SW 1271 (cell line): Measurements from ENCODE around the gene SMIM1.

Experiments used
- DNase-seq, 2 experiments: peaks; one replicate each; lab custom pipeline; 2025; lab: John Stamatoyannopoulos, UW

The SMIM1 gene

DNA sequence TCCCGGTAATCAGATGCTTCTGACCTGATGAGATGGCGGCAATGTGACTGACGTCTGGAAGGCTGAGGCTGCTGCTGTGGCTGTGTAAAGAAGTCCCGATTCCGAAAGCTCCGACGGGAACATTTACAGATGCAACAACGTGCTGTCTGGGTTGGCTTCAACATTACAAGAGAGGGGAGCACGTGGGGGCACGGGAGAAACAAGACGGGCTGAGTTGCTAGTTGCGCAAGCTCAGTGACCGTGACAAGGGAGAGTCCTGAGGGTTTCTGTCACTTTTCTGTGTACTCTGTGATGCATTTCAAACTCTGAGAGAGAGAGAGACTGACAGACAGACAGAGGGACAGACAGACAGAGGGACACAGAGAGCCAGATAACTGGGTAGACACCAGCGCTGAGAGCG lies 49.4 kb downstream of the SMIM1 start:
- no peak for DNase-seq

DNA sequence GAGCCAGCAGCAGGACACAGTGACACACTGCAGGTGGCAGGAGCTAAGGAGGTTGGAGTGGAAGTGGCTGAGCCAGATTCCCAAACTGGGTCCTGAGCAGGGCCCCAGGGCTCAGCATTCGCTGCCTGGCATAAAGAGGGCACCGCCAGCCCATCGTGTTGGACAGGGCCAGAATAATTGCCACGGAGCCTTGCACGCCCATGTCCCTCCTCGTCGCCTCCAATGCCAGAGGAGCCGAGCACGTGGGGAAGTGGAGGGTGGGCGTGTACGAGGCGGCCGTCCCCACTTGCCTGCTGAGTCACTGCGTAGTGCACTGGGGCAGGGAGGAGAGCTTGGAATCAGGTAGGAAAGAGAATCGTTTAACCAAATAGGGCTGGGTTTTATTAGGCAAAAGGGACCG lies 49.9 kb downstream of the SMIM1 start:
- no peak for DNase-seq

DNA sequence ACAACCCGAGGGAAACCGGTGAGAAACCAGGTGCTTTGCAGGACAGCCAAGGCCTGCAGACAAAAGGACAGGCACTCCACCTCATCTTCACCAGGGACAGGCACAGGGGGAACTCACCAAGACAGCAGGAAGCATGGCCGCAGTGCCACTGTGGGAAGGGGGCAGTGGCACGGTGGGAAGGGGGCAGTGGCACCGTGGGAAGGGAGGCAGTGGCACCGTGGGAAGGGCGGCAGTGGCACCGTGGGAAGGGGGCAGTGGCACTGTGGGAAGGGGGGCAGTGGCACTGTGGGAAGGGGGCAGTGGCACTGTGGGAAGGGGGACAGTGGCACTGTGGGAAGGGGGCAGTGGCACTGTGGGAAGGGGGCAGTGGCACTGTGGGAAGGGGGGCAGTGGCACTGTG lies 52.1 kb downstream of the SMIM1 start:
- DNase-seq: no peak

GRCh38 chr1:3825356-3825755 lies 52.8 kb downstream of the SMIM1 start:
- no peak for DNase-seq
